Measurements from ENCODE around the gene MBOAT7. TPM values are rescaled to one million over a fixed set of nuclear protein-coding genes. Genes with fewer than 3 reads are reported as not detected.

MBOAT7 gene
- total RNA-seq, 1 donor from 2014 or later, result 57.9 TPM

DNA sequence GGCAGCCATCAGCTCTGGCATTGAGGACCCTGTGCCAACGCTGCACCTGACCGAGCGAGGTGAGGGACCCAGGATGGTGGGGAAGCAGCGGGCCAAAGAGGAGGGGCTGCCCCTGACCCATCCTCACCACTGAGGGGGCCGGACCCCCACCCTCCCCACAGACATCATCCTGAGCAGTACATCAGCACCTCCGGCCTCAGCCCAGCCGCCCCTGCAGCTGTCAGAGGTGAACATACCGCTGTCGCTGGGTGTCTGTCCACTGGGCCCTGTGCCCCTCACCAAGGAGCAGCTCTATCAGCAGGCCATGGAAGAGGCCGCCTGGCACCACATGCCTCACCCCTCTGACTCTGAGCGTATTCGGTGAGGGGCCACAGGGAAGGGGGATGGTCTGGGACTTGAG lies 37.1 kb downstream of the MBOAT7 start:
- intact Hi-C loops (cut with DNase I), result no loop called here
- DNase-seq, result no peak
- ATAC-seq, result no peak
- H3K27me3 ChIP-seq, result no peaks in the 10 kb centered on the region
- H3K4me1 ChIP-seq, result no peaks in the 10 kb centered on the region
- TF ChIP-seq CTCF (IDR thresholded peaks at IDR 0.05), result no peak
- no peak overlapping the region for H3K4me3 ChIP-seq
- H3K36me3 ChIP-seq, result peaks cover 95% of the 10 kb centered on the region
- no peak overlapping the region for H3K27ac ChIP-seq
- H3K9me3 ChIP-seq, result no peaks in the 10 kb centered on the region

DNA sequence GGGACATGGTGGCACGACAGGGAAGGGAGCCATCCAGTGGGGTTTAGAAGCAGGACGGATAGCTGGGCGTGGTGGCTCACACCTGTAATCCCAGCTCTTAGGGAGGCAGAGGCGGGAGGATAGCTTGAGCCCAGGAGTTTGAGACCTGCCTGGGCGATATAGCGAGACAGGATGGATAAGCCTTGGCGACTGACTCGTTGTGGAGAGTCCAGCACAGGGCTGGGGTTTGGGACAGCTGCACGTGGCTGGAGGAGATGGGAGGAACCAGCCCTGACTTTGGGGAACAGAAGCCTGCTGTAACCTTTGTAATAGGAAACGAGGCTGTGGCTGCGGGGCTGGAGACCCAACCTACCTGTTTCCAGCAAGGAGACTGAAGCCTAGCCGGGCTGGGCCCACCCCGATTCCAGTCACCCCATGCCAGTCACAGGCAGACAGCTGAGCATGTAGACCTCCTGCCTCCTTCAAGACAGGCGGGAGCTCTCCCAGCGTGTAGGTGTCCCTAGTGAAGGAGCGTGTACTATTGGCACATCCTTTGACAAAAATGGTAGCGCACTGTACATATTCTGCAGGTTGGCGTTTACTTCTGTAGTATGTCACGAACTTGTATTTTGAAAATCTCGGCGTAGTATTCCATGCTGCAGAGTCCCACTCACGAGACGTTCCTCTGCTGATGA lies 37.9 kb downstream of the MBOAT7 start:
- Histone ChIP-seq H3K9me3 (no peaks in the 10 kb centered on the region), H3K27me3 (no peaks in the 10 kb centered on the region), H3K4me1 (no peaks in the 10 kb centered on the region), H3K4me3 (no peak overlapping the region), H3K36me3 (peaks cover 95% of the 10 kb centered on the region), H3K27ac (no peak overlapping the region)
- no peak for TF ChIP-seq CTCF (IDR thresholded peaks at IDR 0.05)
- no peak for ATAC-seq
- intact Hi-C loops (cut with DNase I), result no loop called here
- no peak for DNase-seq

DNA sequence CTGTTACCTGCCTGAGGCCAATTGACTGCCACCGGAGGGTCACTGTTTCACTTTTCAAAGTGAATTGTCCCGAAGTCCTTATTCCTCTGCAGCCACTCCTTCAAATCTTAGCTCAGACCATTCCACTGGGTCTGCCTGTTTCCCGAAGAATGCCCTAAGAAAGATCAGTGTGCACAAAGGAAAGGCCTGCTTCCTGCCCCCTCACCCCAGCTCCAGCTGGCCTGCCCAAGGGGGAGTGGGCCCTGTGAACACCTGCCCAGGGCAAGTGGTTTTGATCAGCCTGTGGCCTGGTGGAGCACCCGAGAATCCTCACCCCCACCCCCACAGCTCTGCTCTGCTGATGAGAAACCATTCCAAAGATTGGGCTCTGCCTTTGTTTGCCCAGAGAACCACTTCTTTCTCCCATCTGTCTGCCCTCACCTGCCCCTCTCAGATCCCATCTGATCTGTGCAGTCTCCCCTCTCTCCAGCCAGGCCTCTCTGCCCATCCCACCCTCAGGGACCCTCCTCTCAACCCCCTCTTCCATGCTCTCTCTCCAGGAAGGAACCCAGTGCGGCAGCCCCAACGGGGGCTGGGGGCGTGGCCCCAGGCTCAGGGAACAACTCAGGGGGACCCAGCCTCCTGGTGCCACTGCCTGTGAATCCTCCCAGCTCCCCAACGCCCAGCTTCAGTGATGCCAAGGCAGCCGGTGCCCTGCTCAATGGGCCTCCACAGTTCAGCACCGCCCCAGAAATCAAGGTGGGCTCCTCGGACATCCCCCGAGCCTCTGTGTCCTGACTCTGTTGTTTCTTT lies 40.2 kb downstream of the MBOAT7 start:
- ATAC-seq (no peak), DNase-seq (no peak)
- no peak for TF ChIP-seq CTCF (IDR thresholded peaks at IDR 0.05)
- H3K4me3 ChIP-seq, result no peak overlapping the region
- intact Hi-C loops (cut with DNase I), result no loop called here
- no peak overlapping the region for H3K27ac ChIP-seq
- H3K36me3 ChIP-seq, result peaks cover 95% of the 10 kb centered on the region
- no peaks in the 10 kb centered on the region for H3K27me3 ChIP-seq
- no peaks in the 10 kb centered on the region for H3K4me1 ChIP-seq
- H3K9me3 ChIP-seq, result no peaks in the 10 kb centered on the region

- peaks cover 95% of the 10 kb centered on the region for H3K36me3 ChIP-seq
- intact Hi-C loops (cut with DNase I), result no loop called here
- no peak for DNase-seq
These were observed 41.2 kb downstream of the MBOAT7 start for GRCh38 chr19:54148158-54148557.

DNA sequence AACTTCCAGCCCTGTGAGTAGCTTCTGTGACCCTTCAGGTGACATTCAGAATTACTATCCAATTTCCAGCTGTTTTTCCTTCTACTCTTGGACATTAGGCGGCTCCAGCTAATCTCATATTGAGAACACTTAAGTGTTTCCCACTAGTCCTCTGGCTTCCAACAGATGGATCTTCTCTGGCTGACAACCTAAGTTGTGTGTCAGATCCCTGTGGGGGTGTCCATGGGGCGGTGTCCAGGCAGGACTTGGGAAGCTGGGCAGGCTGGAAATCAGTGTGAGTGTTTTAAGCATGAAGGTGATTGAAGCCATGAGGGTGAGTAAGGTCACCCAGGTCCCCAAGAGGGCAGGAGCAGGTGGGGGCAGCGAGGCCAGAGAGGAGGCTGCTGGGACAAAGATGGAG lies 41.7 kb downstream of the MBOAT7 start:
- no peak for DNase-seq
- Histone ChIP-seq H3K9me3 (no peaks in the 10 kb centered on the region), H3K4me1 (no peaks in the 10 kb centered on the region), H3K4me3 (no peak overlapping the region), H3K36me3 (peaks cover 95% of the 10 kb centered on the region), H3K27ac (no peak overlapping the region), H3K27me3 (no peaks in the 10 kb centered on the region)
- ATAC-seq, result no peak
- intact Hi-C loops (cut with DNase I), result no loop called here
- TF ChIP-seq CTCF (IDR thresholded peaks at IDR 0.05), result no peak

More at GRCh38 chr19:54148158-54148557, 41.2 kb downstream of the MBOAT7 start:
- no peak overlapping the region for H3K27ac ChIP-seq
- ATAC-seq, result no peak
- H3K4me1 ChIP-seq, result no peaks in the 10 kb centered on the region
- H3K4me3 ChIP-seq, result no peak overlapping the region
- no peaks in the 10 kb centered on the region for H3K9me3 ChIP-seq
- TF ChIP-seq CTCF (IDR thresholded peaks at IDR 0.05), result no peak
- H3K27me3 ChIP-seq, result no peaks in the 10 kb centered on the region
